ENCODE measurements around the gene KASH5.

Gene KASH5

DNA sequence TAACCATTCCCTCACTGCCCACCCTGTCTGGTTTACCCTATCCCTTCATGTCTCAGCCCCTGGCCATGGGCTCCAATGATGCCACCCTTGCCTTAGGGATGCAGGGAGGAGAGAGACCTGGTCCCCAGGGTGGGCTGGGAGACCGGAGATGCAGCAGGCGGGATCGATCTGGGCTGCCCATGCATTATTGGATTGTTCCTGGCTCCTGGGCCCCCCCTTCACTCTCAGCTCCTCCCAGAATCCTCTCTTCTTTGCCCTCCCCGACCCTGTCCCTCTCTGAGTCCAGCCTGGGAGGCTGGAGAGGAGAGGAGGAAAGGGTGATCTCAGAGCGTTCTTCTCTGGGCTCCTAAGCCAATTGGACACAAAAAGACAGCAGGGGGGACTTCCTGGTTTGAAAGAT, 5.8 kb downstream of the KASH5 start:
- Histone ChIP-seq H3K9ac (no peak overlapping the region), H3K9me3 (no peaks in the 10 kb centered on the region), H3K4me1 (peaks cover 72% of the 10 kb centered on the region), H3K4me2 (peak overlapping the region; percentile 32; the same call in 1 of the 2 replicates), H4K20me1 (no peaks in the 10 kb centered on the region), H3K27ac (no peak overlapping the region), H3K36me3 (no peaks in the 10 kb centered on the region), H3K4me3 (no peak overlapping the region), H3K27me3 (peaks cover 5% of the 10 kb centered on the region; the same call in 1 of the 2 replicates)
- no peak for TF ChIP-seq Cebpa-rat (IDR thresholded peaks at IDR 0.05)

DNA sequence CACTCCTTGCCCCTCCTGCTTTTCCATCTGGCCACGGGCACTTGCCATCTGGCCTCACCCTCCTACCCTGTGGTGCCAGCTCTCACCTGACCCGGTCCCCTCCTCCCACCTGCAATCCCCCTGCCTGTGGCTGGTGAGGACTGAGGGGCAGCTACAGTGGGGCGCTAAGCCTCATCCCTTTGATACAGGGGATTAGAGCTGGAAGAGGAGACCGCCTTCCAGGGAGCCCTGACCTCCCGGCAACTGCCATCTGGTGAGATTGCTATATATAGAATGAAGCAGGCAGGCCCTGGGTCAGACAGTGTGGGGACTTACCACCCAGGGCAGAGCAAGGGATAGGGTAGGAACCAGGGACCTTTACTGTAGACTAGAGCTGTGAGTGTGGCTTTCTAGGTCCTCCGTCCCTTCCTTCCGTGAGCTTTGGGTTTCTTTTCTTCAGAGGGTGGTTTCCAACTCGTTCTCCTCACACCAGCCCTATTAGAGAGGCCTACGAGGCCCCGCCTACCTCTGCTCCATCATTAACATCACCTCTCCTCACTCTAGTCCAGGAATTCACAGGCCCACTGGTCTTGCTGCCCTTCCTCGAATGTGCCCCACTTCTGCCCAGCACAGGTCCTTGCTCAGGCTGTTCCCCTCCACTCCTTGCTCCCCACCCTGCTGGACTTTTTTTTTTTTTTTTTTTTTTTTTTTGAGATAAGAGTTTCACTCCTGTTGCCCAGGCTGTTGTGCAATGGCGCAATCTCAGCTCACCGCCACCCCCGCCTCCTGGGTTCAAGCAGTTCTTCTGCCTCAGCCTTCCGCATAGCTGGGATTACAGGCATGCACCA, 7.7 kb downstream of the KASH5 start:
- peaks cover 5% of the 10 kb centered on the region; the same call in 1 of the 2 replicates for H3K27me3 ChIP-seq

DNA sequence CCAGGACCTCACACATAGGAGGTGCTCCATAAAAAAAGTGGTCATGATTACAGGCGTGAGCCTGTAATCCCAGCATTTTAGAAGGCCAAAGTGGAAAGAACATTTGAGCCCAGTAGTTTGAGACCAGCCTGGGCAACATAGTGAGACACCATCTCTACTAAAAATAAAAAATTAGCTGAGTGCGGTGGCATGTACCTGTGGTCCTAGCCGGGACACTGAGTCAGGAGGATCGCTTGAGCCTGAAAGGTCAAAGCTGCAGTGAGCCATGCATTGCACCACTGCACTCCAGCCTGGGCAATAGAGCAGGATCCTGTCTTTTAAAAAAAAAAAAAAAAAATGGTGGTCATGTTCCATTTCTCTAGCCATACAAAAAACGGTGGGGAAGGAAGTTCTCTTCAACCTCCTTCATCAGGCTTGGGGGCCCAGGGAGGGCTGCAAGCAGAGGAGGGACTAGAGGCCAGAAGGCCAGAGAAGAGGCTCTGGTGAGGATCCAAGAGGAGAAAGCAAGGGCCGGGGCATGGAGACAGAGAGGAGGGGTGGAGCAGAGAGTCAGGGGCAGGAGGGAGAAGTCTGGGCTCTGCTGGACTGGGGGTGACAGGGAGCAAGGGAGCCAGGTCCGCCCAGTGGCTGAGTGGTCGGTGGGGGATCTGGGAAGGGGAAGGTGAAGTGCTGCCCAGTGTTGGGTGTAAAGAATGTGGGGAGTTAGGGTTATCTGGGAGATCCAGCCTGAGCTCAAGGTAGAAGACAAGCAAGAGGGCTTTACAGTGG, 8.9 kb downstream of the KASH5 start:
- Histone ChIP-seq H3K27me3 (peaks cover 5% of the 10 kb centered on the region; the same call in 1 of the 2 replicates), H3K4me3 (no peak overlapping the region), H3K4me2 (peak overlapping the region; percentile 58), H3K4me1 (peaks cover 57% of the 10 kb centered on the region), H3K27ac (no peak overlapping the region), H3K36me3 (no peaks in the 10 kb centered on the region), H4K20me1 (no peaks in the 10 kb centered on the region), H3K9me3 (no peaks in the 10 kb centered on the region), H3K9ac (no peak overlapping the region)
- TF ChIP-seq Cebpa-rat (IDR thresholded peaks at IDR 0.05) = no peak

More for the DNA sequence above, 7.7 kb downstream of the KASH5 start:
- Histone ChIP-seq H3K36me3 (no peaks in the 10 kb centered on the region), H3K9me3 (no peaks in the 10 kb centered on the region), H3K4me1 (peaks cover 68% of the 10 kb centered on the region), H3K4me2 (no peak overlapping the region), H3K4me3 (no peak overlapping the region), H3K27ac (no peak overlapping the region), H3K9ac (no peak overlapping the region), H4K20me1 (no peaks in the 10 kb centered on the region)
- TF ChIP-seq Cebpa-rat (IDR thresholded peaks at IDR 0.05) = no peak

DNA sequence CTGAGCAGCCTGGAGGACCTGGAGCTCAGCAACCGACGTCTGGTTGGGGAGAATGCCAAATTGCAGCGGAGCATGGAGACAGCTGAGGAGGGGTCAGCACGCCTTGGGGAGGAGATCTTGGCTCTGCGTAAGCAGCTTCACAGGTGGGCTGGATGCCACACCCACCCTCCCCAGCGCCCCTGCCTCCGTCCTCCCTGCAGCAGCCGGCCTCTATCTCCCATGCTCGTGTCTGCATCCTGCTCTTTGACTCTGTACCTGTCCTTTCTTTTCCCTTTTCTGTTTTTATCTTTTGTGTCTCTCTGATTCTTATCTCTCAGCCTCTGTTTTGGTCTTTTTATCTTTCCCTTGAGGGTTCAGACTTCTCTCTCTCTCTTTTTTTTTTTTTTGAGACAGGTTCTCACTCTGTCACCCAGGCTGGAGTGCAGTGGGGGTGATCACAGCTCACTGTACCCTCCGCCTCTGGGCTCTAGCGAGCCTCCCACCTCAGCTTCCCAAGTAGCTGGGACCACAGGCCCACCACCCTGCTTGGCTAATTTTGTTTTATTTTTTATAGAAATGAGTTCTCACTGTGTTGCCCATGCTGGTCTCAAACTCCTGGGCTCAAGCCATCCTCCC, 10.1 kb downstream of the KASH5 start:
- Histone ChIP-seq H3K4me3 (no peak overlapping the region), H3K9me3 (no peaks in the 10 kb centered on the region), H3K4me2 (peak overlapping the region; percentile 58), H3K36me3 (no peaks in the 10 kb centered on the region), H3K9ac (peak overlapping the region; percentile 15; the same call in 1 of the 2 replicates), H3K27me3 (no peaks in the 10 kb centered on the region), H4K20me1 (no peaks in the 10 kb centered on the region), H3K4me1 (peaks cover 59% of the 10 kb centered on the region), H3K27ac (0 out of 2 replicates have a peak overlapping the region, but pooled peaks have one; percentile 38)
- no peak for TF ChIP-seq Cebpa-rat (IDR thresholded peaks at IDR 0.05)

DNA sequence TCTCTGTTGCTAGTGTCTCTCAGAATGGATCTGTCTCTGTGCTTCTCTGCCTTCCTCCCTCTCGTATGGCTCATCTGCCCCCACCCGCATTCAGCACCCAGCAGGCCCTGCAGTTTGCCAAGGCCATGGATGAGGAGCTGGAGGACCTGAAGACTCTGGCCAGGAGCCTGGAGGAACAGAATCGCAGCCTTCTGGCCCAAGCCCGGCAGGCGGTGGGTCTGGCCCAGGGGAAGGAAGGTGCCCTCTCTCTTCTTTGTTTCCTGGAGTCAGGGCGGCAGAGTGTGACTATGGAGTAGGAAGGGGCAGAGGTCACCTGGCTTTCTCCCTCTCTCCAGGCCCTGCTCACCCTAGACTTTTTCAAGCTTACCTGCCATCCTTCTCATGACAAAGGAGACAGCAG, 10.9 kb downstream of the KASH5 start:
- Histone ChIP-seq H3K4me2 (peak overlapping the region; percentile 58), H3K36me3 (no peaks in the 10 kb centered on the region), H3K4me3 (no peak overlapping the region)

DNA sequence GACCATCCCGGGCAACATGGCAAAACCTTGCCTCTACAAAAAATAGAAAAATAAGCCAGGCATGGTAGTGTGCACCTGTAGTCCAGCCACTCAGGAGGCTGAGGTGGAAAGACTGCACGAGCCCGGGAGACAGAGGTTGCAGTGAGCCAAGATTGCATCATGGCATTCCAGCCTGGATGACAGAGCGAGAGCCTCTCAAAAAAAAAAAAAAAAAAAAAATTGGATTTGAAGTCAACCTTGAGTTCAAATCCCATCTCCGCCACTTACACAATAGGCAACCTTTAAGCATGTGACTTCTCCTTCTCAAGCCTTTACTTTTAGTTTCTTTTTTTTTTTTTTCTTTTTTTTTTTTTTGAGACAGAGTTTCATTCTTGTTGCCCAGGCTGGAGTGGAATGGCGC, 12.0 kb downstream of the KASH5 start:
- Histone ChIP-seq H3K4me1 (peaks cover 69% of the 10 kb centered on the region), H3K9ac (no peak overlapping the region), H3K4me2 (no peak overlapping the region), H3K27me3 (no peaks in the 10 kb centered on the region), H3K4me3 (no peak overlapping the region), H3K36me3 (no peaks in the 10 kb centered on the region), H3K9me3 (no peaks in the 10 kb centered on the region), H4K20me1 (no peaks in the 10 kb centered on the region), H3K27ac (no peak overlapping the region)
- TF ChIP-seq Cebpa-rat (IDR thresholded peaks at IDR 0.05) = no peak

More for the DNA sequence above, 10.9 kb downstream of the KASH5 start:
- Histone ChIP-seq H3K27ac (peak overlapping the region; percentile 38), H3K4me1 (peaks cover 59% of the 10 kb centered on the region), H4K20me1 (no peaks in the 10 kb centered on the region), H3K9me3 (no peaks in the 10 kb centered on the region), H3K9ac (0 out of 2 replicates have a peak overlapping the region, but pooled peaks have one; percentile 15), H3K27me3 (no peaks in the 10 kb centered on the region)
- no peak for TF ChIP-seq Cebpa-rat (IDR thresholded peaks at IDR 0.05)

DNA sequence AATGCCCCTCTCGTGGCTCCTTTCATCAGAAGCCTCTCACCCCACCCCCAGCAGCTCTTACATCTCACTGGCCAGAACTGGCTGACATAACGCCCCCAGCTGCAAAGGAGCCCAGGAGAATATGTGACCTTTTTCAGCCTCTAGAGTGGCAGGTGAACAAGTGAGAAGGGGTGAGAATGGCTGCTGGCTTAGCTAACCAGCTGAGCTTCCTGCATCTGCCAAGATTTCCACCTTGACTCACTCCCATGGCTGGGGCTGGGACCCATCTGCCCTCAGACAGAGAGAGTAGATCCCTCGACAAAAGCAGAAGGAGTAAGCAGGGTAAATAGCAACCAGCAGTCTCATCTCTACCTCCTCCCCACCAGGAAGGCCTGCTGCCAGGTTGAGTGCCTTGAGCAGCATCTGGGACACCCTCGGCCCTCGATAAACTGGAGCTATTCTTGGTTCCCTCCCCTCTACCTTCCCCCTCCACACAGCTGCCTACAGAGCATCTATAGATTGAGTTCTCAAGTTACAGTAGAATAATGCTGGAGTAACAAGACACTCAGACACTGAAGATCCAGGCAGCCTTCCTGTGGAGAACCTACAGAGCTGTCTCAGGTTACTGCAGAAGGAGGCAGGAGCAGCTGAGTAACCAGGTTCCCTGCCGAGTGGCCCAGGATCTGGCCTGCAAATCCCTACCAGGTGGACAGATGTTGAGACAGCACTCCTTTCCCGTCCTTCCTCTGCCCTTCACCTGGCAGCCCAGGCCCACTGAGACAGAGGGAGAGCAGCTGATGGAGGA, 15.5 kb downstream of the KASH5 start:
- peaks cover 79% of the 10 kb centered on the region for H3K4me1 ChIP-seq
- H3K27me3 ChIP-seq = no peaks in the 10 kb centered on the region
- H3K9ac ChIP-seq = peak overlapping the region; percentile 4; the same call in 1 of the 2 replicates
- H3K9me3 ChIP-seq = no peaks in the 10 kb centered on the region
- no peak overlapping the region for H3K4me3 ChIP-seq
- TF ChIP-seq Cebpa-rat (IDR thresholded peaks at IDR 0.05) = no peak
- H3K27ac ChIP-seq = peak overlapping the region; percentile 65
- H4K20me1 ChIP-seq = no peaks in the 10 kb centered on the region
- H3K4me2 ChIP-seq = peak overlapping the region; percentile 50
- no peaks in the 10 kb centered on the region for H3K36me3 ChIP-seq

DNA sequence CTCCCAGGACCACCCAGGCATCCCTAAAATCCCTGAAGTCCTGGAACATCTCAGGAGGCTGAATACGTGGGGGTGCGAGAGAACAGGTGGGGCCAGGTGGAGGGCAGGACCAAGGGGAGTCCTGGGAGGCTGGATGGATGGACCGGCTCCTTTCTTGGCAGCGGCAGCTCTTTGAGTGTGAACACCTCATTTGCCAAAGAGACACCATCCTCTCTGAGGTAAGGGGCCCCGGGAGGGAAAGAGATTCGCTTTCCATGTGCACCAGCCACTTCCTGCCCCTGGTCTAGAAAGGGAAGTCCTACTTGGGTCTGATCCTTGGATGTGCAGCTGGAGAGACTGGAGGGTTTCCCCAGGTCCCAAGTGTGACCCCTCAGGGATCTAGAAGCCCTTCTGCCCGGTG, 19.0 kb downstream of the KASH5 start:
- H3K4me3 ChIP-seq = no peak overlapping the region
- no peak overlapping the region for H3K27ac ChIP-seq
- H4K20me1 ChIP-seq = no peaks in the 10 kb centered on the region
- no peaks in the 10 kb centered on the region for H3K27me3 ChIP-seq
- H3K9me3 ChIP-seq = no peaks in the 10 kb centered on the region
- peaks cover 100% of the 10 kb centered on the region for H3K4me1 ChIP-seq
- TF ChIP-seq Cebpa-rat (IDR thresholded peaks at IDR 0.05) = no peak
- H3K4me2 ChIP-seq = peak overlapping the region; percentile 95
- H3K9ac ChIP-seq = no peak overlapping the region
- H3K36me3 ChIP-seq = no peaks in the 10 kb centered on the region

DNA sequence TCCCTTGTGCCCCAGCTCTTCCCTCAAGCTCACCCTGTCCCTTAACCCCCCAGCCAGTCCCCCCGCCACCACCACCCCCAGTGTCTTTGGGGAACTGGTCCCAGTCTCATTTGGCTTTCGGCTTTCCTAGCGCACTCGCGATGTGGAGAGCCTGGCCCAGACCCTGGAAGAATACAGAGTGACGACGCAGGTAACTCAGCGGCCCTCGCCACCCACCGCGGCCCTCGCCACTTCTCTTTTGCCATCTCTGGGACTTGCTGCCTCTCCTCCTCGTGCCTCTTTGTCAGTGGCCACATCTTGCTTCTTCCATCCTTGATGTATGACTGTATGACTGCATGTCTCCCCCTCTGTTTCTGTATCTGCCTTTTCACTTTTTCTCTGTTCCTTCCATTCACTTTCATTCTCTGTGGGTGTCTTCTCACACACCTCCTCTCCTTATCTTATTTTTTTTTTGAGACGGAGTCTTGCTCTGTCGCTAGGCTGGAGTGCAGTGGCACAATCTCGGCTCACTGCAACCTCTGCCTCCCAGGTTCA, 19.5 kb downstream of the KASH5 start:
- no peaks in the 10 kb centered on the region for H3K36me3 ChIP-seq
- no peaks in the 10 kb centered on the region for H4K20me1 ChIP-seq
- 0 out of 2 replicates have a peak overlapping the region, but pooled peaks have one; percentile 34 for H3K9ac ChIP-seq
- H3K27me3 ChIP-seq = no peaks in the 10 kb centered on the region
- peaks cover 100% of the 10 kb centered on the region for H3K4me1 ChIP-seq
- no peak for TF ChIP-seq Cebpa-rat (IDR thresholded peaks at IDR 0.05)
- no peak overlapping the region for H3K27ac ChIP-seq
- H3K4me3 ChIP-seq = no peak overlapping the region
- H3K4me2 ChIP-seq = peak overlapping the region; percentile 95
- H3K9me3 ChIP-seq = no peaks in the 10 kb centered on the region

Measured in BLaER1 (cell line).